Neural crest cell (in vitro differentiated cells): ENCODE measurements around the gene B3GNT4. TPM values are rescaled to one million over a fixed set of nuclear protein-coding genes. Genes with fewer than 3 reads are reported as not detected.

Experiments
- DNase-seq: peaks from one replicate; pipeline ENCODE4 v3.0.0; 2021; ENCODE audit warnings: low read depth, mixed read lengths, low spot score
- H3K27ac Mint-ChIP-seq: one replicate; pipeline ENCODE4 v1.8.0; 2021; ENCODE audit warnings: mild to moderate bottlenecking, mixed read lengths; ENCODE audit not compliant: unreplicated experiment
- H3K27me3 Mint-ChIP-seq: 2 replicates; pipeline ENCODE4 v1.8.0; 2021; ENCODE audit warnings: low read depth, mild to moderate bottlenecking, mixed read lengths
- H3K36me3 Mint-ChIP-seq: 2 replicates; pipeline ENCODE4 v1.8.0; 2021; ENCODE audit warnings: low read depth, mild to moderate bottlenecking, mixed read lengths
- H3K4me1 Mint-ChIP-seq: 2 replicates; pipeline ENCODE4 v1.8.0; 2021; ENCODE audit warnings: mixed read lengths
- H3K4me3 Mint-ChIP-seq: one replicate; pipeline ENCODE4 v1.8.0; 2021; ENCODE audit warnings: mild to moderate bottlenecking, mixed read lengths
- H3K9me3 Mint-ChIP-seq: 2 replicates; pipeline ENCODE4 v1.8.0; 2021; ENCODE audit warnings: mixed read lengths
- CTCF ChIP-seq: fragments of 200-600 bp; sonication (generic); conservative IDR thresholded peaks from 2 replicates; pipeline ENCODE4 v1.5.0; 2021; ENCODE audit warnings: antibody characterized with exemption, mild to moderate bottlenecking
- total RNA-seq: library from RNA; stranded (reverse); gene quantifications from 2 replicates; pipeline ENCODE4 v1.2.1, GENCODE V29; 2021

Gene B3GNT4
- total RNA-seq, 1 donor from 2014 or later: 0.19 TPM

DNA sequence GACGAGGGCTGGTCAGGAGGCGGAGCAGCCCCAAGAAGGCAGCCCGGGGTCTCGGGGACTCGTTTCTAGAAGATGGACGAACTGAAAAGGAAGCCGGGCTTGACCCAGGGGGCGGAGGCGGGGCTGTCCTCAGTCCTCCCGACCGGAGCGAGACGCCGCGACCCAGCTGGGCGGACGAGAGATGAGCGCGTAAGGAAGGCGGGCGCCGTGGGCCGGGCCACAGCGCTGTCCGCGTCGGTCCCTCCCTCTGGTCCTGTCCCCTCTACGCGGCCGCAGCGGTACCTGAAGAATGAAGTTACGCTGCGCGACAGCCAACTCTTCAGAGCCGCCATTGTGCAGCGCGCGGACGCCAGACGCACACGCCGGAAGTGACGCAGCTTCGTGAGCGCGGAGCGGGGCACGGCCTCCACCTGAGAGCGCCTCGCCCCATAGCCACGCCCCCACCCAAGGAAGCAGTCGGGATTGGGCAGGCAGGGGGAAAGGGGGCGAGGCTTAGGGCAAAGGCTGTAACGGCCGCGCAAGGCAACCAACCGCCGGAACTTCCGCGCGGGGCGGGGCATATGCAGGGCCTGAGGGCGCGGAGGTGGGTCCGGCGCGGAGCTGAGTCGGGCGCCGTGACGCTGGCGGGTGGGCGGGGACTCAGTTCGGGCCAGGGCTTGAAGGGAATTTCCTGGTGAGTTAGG lies 22.3 kb downstream of the B3GNT4 start, which contains the start of gene DIABLO:
Gene DIABLO, minus strand, starts transcription at position 370 of the 683 bp plus-strand sequence. Its CDS starts 38 bp downstream, at position 332.
- Mint-ChIP-seq H3K36me3 (no peaks in the 10 kb centered on the region), H3K27ac (peak within 1 kb of the TSS; percentile 97), H3K4me3 (peak within 1 kb of the TSS; percentile 98), H3K4me1 (peaks cover 34% of the 10 kb centered on the region), H3K9me3 (no peaks in the 10 kb centered on the region), H3K27me3 (no peaks in the 10 kb centered on the region)
- peak; percentile 98 for DNase-seq
- TF ChIP-seq CTCF: no peak

DNA sequence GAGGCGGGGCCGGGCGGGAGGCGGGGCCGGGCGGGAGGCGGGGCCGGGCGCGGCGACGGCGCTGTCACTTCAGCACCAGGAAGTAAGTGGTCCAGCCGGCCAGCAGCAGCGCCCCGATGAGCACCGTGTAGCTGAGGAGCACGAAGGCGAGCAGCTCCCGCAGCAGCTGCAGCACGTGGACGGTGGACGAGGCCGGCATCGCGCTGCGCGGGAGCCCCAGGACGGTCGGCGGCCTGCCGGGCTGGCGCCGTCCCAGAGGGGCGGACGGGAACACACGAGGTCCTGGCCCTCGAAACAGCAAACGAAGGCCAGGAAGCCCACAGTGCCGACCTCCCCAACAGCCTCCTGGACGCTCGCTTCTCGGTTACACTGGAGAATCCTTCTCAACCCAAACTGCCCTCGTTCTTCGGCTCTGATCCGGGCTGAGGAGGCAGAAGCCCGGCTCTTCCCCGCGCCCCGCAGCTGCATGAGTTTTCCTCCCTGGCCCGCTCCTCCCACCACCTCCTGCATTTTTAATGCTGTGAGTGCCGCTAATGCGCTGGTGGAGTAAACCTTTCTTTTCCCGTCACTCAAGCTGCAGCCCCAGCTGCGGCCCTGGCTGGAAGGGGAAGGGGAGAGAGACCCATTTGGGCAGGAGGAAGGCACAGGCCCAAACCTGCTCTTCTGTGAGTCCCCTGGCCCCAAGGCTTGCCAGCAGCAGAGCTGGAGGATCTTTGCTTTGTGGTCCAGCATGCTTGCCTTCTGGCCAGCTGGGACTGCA lies 23.0 kb downstream of the B3GNT4 start:
- Mint-ChIP-seq H3K4me1 (peaks cover 34% of the 10 kb centered on the region), H3K4me3 (peak overlapping the region; percentile 98), H3K27me3 (no peaks in the 10 kb centered on the region), H3K27ac (no peak overlapping the region), H3K9me3 (no peaks in the 10 kb centered on the region), H3K36me3 (no peaks in the 10 kb centered on the region)
- DNase-seq: no peak
- no peak for TF ChIP-seq CTCF

- Mint-ChIP-seq H3K9me3 (no peaks in the 10 kb centered on the region), H3K27me3 (no peaks in the 10 kb centered on the region), H3K36me3 (no peaks in the 10 kb centered on the region), H3K4me1 (peaks cover 34% of the 10 kb centered on the region), H3K4me3 (peak overlapping the region; percentile 71), H3K27ac (no peak overlapping the region)
- TF ChIP-seq CTCF: no peak
- DNase-seq: no peak
Observed at GRCh38 chr12:122227341-122227740, 23.8 kb downstream of the B3GNT4 start.

DNA sequence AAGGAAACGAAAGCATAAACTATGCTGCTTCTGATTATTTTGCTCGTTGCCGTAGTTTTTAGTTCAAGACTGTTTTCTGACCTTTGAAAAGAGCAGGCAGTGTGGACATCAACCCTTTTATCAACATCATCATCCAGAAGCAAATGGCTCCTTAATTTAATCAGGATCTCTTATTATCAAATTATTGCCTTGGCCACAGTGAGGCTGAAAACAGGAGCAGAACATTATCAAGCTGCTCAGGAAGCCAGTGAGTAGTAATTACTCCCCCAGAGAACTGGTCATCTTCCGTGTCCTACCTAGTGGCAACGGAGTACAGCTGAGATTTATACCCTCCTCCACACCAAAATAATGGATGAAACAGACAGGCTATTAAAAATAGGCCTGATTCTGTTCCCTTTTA lies 24.6 kb downstream of the B3GNT4 start:
- TF ChIP-seq CTCF: no peak
- no peaks in the 10 kb centered on the region for H3K9me3 Mint-ChIP-seq
- DNase-seq: no peak
- H3K36me3 Mint-ChIP-seq: no peaks in the 10 kb centered on the region
- H3K27ac Mint-ChIP-seq: no peak overlapping the region
- peaks cover 30% of the 10 kb centered on the region for H3K4me1 Mint-ChIP-seq
- peak overlapping the region; percentile 35 for H3K4me3 Mint-ChIP-seq
- no peaks in the 10 kb centered on the region for H3K27me3 Mint-ChIP-seq

- Mint-ChIP-seq H3K36me3 (peaks cover 3% of the 10 kb centered on the region), H3K9me3 (no peaks in the 10 kb centered on the region), H3K27me3 (no peaks in the 10 kb centered on the region), H3K4me3 (no peak overlapping the region), H3K27ac (no peak overlapping the region), H3K4me1 (peaks cover 9% of the 10 kb centered on the region)
- DNase-seq: no peak
- TF ChIP-seq CTCF: no peak
Observed at GRCh38 chr12:122230798-122231197, 27.3 kb downstream of the B3GNT4 start.
